HG03025 (cell line): Measurements from ENCODE around the gene DPCD.

Source experiments
- ATAC-seq: cut with Tn5 transposase; IDR thresholded peaks from one replicate; pipeline ENCODE4 v1.9.1; 2021; ENCODE audit warnings: mild to moderate bottlenecking, moderate library complexity; ENCODE audit not compliant: unreplicated experiment, low FRiP score

The DPCD gene

DNA sequence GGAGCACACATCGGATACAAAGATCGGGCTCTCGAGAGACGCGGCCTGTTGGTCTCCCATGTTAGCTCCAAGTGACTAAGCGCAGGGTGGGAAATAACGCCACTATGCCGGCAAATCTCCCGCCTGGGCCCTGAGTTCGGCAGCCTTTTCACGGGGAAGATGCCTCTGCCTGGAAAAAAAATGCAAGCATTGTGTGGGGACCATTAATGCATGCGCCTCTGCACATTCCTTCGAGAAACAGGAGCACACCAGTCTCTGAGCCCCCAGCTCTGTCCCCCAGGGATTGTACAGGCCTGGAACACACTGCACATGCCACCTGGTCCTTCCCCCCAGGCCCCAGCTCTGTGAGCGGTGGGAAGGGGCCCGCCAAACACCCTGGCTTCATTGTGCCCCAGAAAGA is 62.7 kb downstream of the DPCD start:
- no peak for ATAC-seq

- no peak for ATAC-seq
Measured at GRCh38 chr10:101651336-101651735, 63.2 kb downstream of the DPCD start.

GRCh38 chr10:101653536-101653935 is 65.4 kb downstream of the DPCD start:
- no peak for ATAC-seq

- no peak for ATAC-seq
Measured at GRCh38 chr10:101655570-101655969, 67.4 kb downstream of the DPCD start.

GRCh38 chr10:101656890-101657289 is 68.8 kb downstream of the DPCD start:
- no peak for ATAC-seq

DNA sequence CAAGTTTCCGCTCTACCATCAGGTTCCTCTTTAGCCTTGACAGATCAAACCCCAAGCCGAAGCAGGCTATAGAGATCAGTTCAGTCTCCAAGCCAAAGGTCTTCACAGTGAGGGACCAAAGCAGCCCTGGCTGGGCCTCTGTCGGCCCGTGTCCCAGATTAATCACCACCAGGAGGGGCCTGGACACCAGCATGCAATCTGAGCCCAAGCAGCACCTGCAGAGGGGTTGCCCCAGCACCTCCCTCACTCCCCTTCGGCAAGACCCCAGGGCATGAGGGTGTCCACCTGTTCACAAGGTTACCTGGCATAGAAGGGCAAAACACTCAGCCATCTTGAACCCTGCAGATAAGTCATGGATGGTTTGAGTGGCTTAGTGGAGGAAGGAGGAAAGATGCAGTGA is 70.9 kb downstream of the DPCD start:
- ATAC-seq, result no peak
